Activated T-cell treated with anti-CD3 and anti-CD28 coated beads for 24 hours (primary cell): Measurements from ENCODE around the gene RXRA.
"Not testable (repeated sequence)": the region's sequence is repeated elsewhere in the genome, so short reads cannot be mapped to it uniquely, and the experiment has no call there.

ENCODE experiments used
- DNase-seq: peaks from one replicate; pipeline ENCODE4 v3.0.0-alpha.2; 2020; ENCODE audit warnings: low read depth

The RXRA gene

DNA sequence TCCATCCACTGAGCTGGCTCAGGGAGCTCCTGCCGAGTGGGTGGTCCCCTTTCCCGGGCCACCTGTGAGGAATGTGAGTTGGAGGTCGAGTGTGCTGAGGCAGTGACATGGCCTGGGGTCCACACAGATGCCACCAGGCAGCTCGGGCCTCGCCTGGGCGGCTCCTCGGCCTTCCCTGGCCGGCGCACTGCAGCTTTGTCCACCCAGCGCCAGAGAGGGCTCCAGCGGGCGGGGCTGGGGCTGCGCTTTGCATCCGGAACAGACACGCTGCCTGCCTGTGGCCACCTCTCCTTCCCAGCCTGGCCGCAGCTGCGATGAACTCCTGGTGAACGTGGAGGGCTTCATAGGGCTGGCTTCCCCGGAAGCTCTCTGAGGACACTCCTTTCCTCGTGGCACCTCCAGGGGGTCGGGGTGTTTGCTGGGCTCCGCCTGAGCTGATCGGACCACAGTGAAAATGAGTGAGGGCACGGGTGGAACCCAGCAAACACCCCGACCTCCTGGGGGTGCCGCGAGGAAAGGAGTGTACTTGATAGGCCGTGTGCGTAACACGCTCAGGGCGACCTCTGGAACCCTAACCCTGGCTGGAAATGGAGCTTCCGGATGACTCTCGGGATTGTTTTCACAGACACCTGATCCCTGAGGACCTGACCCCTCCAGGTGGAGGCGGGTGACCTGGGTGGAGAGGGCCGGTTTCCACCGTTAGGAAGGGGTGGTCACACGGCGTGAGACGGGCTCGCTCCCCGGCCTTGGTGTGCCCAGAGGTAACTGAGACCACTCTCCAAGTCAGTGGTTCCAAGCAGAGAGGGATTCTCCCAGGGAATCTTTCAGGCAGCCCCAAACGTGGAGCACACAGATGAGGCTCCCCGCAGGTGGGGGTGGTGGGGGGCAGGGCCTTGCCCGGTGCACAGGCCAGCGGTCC, 31.8 kb upstream of the RXRA start:
- no peak for DNase-seq

DNA sequence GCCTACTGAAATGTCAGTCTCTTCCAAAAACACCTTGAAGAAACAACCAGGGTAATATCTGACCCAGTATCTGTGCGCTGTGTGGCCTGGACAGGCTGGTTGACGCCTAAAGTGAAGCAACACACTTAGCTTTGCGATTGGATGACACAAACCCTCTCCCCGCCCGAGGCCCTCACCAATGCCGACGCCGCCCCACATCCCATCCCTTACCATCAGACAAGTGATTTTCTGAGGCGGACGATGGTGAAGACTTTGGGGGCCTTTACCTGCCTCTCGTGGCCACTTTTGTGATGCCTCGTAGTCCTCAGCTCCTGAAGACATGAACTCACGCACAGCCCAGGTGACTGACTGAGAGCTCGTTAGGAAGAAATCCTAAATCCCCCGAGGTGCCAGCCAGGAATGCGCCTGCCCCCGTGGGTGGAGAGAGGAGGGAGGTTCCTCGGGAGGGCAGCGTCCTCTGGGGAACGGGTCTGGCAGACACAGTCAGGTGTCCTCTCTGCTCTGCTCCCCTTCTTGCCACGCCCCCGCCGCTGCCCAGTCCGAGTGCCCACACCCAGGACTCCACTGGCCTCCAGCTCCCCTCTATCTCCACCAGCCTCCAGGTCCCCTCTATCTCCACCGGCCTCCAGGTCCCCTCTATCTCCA, 31.0 kb upstream of the RXRA start:
- no peak for DNase-seq

DNA sequence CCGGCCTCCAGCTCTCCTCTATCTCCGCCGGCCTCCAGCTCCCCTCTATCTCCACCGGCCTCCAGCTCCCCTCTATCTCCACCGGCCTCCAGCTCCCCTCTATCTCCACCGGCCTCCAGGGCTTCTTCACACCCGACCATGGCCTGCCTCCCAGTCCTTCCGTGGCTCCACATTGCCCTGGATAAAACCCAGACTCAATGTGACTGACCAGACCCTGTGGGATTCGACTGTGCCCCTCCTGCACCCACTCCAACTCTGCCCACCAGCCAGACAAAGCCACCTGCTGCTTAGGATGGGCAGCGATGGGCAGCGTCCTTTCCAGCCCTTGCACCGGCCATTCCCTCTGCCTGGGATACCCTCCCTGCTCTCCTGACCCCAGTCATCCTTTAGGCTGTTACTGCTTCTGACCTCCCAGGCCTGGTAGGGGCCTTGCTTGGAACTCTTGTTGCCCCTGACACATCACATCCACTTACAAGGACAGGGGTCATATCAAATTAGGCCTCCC, 30.5 kb upstream of the RXRA start:
- DNase-seq, result no peak

DNA sequence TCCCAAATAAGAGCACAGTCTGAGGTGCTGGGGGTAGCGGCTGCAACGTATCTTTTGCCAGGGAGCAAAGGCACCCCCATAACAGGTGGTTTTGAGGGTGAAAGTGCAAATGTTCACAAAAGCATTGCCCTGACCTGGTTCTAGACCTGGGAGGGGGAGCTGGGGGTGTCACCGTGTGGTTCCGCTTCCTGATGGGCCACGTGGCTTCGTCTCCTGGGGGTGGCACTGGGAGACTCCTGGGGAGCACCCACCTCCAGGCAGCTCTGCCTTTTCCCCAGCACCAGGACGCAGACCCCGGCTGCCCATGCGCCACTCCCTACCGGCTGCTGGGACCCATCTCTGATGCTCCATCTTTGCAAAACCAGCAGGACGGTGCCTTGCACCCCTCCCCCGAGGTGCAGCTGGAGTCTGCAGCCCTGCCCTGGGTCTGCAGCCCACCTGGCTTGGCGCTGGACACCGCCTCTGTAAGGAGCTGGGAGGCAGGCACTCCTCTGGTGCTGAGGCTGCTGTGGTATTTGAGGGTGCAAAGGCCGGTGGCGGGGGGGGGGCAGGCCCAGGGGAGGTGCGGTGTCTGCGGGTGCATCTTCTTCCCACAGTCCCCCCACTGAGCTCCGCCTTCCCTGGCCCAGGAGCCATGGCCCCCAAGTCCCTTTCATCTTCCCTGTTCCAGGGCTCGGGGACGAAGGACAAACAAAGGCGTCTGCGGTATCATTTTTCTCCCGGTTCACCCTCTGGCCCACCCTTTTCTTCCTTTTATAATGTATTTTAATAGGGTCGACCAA, 29.8 kb upstream of the RXRA start:
- DNase-seq, result no peak

DNA sequence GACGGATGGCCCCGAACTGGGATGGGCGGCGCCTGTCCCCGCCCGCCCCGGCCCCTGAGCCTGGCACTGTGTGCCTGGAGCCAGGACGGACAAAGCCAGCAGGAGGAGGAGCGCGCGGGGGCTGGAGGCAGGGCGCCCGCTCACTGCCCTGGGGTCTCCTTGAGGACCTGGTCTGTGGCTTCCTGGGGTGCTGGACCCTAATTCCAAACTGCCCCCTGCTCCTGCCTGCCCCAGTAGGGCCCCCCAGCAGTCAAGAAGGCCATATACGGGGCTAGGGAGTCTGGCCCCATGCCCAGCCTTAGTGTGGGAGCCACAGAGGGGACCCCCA, 29.2 kb upstream of the RXRA start:
- no peak for DNase-seq

DNA sequence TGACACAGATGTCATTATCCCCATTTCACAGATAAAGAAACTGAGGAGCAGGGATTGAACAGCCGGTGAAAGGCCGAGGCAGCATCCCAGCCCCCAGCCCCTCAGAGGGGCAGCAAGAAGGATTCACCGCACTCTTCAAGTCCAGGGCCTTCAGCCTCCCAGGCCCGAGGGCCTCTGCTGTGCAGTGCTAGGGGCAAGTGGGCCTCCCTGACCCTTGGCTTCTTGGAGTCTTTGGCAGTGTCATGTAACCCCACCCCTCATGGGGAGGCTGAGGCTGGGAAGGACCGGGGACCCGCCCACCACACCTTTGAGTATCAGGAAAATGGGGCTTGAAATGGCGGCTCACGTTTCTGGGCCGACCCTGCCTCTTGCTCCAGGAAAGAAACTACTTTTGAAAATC, 28.7 kb upstream of the RXRA start:
- no peak for DNase-seq

DNA sequence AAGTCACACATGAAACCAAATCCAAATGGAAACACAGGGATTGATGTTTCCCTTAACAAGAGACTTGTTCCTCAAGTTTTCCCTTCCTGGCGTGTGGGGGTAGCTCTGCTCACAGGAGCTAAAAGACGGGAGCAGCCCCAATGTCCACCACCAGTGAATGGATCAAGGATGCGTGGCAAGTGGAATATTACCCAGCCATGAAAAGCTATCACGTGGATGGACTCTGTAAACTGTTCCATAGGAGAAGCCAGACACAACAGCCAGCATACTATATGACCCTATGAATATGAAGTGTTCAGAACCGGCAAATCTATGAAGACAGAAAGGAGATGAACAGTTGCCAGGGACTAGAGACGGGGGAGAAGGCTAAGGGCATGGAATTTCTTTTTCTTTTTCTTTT, 28.3 kb upstream of the RXRA start:
- no peak for DNase-seq

DNA sequence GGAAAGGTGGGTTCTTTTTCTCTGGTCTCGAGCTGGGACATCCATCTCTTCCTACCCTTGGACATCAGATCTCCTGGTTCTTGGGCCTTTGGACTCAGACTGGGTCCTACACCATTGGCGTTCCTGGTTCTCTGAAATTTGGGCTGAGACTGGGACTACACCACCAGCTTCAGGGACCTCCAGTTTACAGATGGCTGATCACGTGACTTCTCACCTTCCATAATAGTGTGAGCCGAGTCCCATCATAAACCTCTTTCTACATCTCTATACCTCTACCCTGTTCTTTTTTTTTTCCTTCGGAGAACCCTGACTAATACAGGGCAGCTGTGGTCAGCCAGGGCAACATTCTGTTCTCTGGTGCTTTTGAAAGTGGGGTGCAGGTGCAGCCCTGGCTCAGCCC, 27.2 kb upstream of the RXRA start:
- no peak for DNase-seq

DNA sequence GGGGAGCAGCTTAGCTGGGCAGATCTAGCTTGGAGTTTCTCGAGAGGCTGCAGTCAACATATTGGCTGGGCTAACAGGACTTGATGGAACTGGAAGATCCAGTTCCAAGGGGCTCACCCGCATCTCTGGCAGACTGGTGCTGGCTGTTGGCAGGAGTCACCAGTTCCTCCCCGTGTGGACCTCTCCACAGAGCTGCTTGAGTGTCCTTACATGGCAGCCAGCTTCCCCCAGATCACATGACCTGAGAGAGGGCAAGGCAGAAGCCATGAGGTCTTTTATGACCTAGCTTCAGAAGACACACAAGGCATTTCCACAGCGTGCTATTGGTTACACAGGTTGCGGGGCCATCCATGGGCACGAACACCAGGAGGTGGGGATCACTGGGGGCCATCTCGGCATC, 26.4 kb upstream of the RXRA start:
- no peak for DNase-seq

DNA sequence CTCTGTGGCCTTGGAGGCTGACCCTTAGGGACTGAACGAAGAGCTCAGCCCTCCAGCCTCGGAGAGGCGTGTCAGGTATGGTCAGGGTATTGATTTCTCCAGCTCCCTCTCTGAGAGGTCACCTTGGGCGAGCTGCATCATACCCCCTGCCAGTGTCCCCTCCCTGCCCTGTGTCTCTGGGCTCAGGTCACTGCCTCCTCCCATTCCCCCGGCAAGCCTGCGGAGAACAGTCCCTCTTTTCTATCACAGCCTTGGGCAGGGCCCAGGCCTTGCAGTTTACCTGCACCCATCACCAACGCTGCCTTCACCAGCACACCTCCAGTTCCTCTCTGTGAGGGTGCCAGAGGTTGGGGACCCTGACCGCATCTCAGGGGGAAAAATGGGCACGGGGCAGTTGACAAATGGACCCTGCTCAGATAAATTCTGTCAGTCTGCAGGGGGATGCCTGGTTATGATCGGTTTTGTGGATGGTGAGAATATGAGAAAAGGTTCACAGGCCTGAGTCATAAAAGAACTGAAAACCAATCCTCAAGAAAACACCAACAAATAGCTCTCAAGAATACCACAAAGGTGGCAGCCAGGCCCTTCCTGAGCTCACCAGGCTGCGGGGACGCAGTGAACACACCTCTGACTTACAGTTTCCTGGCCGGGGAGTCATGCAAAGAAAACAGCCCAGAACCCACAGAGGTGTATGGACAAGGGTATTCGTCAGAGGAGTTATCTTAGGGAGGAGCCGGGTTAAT, 24.7 kb upstream of the RXRA start:
- peak; percentile 36 for DNase-seq

DNA sequence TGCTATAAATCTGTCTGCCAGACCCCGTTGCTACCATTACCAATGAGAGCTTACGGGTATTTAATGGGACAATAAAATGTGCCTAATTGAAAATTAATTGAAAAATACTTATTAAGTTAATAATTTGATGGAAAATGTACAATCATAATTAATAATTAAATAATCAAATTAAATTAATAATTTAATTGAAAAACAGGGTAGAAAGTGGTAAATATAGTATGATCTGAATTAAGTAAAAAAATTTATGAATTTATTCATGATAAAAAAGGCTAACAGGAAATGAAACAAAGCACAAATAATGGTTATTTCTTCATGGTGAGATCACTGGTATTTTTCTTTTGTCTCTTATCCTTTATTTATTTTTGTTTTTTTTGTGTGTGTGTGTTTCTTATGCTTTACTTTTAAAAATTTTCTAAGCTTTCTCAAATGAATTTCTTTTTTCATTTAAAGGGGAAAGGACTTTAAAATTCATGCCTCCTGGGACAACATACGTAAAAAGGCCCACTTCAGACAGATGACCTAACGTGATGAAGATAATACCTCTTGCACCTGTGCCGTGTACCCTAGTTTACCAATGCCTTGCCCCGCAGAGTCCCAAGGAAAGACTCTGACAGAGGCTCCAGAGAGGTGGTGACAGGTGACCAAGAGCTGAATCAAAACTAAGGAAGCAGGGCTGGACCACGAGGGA, 24.0 kb upstream of the RXRA start:
- no peak for DNase-seq

DNA sequence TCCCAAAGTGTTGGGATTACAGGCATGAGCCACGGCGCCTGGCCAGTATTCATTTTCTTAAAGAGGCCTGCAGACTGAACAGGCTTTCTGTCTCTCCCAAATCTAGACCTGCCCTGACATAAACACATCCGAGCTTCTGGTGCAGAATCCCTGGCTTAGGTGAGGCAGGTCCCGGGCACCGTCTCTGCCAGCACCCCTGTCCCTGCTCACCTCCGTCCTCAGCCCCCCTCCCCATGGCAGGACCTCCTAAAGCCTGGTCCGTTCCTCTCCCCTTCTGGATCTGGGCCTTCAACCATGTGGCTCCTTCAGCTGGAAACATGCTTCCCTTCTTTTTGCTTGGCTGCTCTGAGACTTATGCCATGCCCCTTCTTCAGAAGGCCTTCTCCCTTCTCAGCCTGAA, 22.7 kb upstream of the RXRA start:
- no peak for DNase-seq

DNA sequence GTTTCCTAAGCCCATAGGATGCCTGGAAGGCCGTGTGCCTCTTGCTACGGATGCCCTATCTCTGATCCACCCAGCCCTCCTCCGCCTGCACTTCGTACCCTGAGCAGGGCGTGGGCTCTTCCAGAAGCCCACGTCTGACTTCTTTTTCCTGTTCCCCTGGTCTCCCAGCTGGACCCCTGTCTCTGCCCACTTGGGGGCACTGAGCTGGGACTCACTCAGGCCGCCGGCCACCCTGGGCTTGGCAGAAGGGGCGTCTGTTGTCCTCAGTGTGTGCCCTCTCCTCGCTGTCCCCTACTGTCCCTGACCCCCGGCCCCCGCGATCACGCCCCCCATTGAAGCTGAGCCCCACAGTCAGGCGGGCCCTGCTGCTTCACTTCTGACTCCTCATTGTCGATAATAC, 22.0 kb upstream of the RXRA start:
- DNase-seq, result no peak

DNA sequence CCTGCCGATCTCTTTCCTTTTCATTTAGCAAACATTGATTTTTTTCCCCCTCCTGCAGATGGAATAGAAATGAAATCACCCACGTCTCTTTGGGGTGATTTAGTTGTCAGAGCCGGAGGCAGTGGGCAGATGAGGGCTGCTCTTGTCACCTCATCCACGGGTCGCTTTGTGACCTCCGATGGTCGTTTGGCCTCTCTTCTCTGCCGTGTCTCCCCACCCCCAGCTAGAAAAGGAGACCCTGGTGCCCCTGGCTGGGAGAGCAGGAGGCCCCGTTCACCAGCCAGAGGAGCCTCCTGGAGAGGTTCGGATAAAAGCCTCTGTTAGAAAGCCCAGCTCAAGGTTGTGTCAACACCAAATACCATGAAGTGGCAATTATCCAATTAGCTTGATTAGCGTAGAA, 21.6 kb upstream of the RXRA start:
- DNase-seq, result no peak

DNA sequence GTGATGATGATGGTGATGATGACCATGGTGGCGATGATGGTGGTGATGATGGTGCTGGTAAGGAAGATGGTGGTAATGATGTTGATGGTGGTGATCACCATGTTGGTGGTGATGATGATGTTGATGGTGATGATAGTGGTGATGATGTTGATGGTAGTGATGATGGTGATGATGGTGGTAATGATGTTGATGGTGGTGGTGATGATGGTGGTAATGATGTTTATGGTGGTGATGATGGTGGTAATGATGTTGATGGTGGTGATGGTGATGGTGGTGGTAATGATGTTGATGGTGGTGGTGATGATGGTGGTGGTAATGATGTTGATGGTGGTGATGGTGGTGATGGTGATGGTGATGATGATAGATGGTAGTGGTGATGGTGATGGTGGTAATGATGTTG, 20.7 kb upstream of the RXRA start:
- no peak for DNase-seq

DNA sequence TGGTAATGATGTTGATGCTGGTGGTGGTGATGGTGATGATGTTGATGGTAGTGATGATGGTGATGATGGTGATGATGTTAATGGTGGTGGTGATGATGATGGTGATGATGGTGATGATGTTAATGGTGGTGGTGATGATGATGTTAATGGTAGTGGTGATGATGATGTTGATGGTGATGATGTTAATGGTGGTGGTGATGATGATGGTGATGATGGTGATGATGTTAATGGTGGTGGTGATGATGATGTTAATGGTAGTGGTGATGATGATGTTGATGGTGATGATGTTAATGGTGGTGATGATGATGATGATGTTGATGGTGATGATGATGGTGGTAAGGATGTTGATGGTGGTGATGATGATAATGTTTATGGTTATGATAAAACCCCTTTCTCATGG, 20.2 kb upstream of the RXRA start:
- DNase-seq, result not testable (repeated sequence)

DNA sequence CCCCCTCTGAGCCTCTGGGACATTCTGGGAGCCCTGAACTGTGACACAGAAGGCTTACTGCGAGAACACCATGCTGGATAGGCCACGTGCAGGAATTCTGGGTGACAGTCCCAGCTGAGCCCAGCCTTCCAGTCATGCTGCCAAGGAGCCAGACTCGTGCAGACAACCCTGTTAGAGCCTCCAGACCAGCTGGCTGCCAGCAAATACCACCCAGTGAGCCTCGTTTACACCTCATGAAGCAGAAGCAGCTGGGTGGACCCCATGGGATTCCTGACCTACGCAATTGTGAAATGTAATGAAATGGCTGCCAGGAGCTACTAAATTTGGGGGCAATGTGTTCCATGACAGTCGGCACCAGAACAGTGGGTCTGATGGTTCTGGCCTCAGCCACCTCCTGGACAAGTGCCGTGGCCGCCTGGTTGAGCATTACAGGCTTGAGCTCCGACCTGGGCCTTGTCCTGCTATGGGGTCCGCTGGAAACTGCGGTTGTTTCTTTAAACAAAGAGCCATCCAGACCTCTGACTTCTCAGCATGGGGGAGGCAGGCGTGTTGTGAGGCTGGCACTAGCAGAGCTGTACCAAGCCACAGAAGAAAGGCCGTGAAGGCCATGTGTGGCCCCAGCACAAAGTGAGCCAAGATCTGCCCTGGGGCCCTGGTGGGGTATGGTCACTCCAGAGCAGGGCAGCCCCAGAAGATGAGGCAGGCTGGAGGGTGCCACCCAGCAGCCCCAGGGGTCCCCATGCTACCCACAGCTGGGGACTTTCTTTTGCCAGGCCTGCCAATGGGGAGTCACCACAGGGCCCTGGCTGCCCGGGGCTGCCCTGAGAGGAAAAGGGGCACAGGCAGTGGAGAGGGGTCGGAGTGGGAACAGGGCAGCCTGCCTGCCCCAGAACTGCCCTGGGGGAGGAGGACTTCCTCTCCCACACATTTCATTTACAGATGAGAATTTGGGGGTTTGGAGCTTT, 19.3 kb upstream of the RXRA start:
- no peak for DNase-seq

DNA sequence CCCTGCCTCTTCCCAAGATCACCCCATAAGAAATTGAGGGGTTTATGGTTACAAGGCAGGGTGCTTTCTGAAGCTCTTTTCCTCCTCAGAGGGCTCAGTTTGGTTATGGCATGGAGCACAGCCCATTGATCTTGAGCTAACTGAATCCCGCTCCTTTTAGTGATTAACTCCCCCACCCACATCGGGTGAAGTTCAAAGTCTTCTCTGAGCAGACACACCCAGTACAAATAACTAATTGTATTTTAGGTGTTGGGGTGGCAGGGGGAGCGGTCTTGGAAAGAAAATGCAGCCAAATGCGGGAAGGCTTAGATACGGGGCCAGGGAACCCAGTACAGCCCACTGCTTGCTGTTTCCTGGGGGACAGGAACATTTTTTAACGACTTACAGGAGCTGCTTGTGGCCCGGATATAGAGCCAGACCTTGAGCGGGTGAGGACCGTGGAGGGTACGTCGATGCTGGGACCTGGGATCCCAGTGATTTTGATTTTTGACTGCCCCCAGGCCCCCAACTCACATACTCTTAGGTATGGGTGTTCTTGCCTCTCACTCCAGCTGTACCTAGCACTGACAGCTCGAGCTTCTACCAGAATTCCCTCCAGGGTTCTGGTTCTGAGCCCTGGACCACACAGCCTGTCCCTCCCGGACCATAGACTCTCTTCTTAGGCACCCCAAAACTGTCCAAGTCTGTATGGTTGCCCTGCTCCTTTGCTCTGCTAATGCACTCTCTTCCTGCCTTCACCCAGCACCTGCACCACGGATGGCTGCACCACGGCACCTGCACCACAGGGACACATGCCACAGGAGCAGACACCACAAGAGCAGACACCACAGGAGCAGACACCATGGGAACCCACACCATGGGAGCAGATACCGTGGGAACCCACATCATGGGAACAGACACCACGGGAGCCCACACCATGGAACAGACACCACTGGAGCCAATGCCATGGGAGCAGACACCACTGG, 18.3 kb upstream of the RXRA start:
- DNase-seq, result no peak

DNA sequence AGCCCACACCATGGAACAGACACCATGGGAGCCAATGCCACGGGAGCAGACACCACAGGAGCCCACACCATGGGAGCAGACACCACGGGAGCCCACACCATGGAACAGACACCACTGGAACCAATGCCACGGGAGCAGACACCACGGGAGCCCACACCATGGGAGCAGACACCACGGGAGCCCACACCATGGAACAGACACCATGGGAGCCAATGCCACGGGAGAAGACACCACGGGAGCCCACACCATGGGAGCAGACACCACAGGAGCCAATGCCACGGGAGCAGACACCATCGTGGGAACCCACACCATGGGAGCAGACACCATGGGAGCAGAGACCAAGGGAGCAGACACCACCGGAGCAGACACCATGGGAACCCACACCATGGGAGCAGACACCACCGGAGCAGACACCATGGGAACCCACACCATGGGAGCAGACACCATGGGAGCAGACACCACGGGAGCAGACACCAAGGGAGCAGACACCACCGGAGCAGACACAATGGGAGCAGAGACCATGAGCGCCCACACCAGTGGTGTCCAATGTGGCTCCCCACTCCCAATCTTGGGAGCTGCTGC, 17.5 kb upstream of the RXRA start:
- DNase-seq, result not testable (repeated sequence)
